Testis (tissue), 2 donors: ENCODE data around the gene BLVRA.

Experiments used
- POLR2A ChIP-seq: fragments of 450-650 bp; IDR thresholded peaks from one replicate; pipeline ENCODE4 v1.6.1; 2017; ENCODE audit warnings: antibody characterized with exemption, mild to moderate bottlenecking, moderate library complexity
- TF ChIP-seq, protein P1 (sequence below), 3 experiments: fragments of 450-650 bp in 2 of 3; fragments of 200-600 bp in 1 of 3; sonication (generic) in 1 of 3; IDR thresholded peaks; one replicate each; pipeline ENCODE4 v1.5.1; 2016 to 2019; ENCODE audit warnings: antibody characterized with exemption in 3 of 3, mild to moderate bottlenecking in 2 of 3, moderate library complexity in 1 of 3

DNA sequence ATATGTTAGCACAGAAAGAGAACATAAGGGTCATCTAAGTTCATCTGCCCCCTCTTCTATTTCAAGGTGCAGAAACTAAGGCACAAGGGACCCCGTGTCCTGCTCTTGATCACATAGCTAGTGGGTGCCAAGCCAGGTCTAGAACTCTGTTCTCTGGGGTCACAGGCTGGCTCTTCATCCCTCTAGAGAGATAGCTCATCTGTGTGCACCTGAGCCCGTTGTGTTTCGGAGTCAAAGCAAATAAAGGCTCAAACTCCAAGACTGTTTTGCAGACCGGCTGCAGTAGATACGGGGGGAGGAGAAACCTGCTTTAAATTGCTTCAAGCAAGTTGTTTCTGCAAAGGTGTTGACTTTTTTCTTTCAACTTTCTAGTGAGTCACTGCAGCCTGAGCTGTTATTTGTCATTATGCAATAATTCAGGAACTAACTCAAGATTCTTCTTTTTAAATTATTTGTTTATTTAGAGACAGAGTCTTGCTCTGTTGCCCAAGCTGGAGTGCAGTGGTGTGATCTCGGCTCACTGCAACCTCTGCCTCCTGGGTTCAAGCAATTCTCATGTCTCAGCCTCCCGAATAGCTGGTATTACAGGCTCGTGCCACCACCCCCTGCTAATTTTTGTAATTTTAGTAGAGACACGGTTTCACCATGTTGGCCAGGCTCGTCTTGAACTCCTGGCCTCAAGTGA, 6.5 kb downstream of the BLVRA start:
- TF ChIP-seq, protein P1, sequence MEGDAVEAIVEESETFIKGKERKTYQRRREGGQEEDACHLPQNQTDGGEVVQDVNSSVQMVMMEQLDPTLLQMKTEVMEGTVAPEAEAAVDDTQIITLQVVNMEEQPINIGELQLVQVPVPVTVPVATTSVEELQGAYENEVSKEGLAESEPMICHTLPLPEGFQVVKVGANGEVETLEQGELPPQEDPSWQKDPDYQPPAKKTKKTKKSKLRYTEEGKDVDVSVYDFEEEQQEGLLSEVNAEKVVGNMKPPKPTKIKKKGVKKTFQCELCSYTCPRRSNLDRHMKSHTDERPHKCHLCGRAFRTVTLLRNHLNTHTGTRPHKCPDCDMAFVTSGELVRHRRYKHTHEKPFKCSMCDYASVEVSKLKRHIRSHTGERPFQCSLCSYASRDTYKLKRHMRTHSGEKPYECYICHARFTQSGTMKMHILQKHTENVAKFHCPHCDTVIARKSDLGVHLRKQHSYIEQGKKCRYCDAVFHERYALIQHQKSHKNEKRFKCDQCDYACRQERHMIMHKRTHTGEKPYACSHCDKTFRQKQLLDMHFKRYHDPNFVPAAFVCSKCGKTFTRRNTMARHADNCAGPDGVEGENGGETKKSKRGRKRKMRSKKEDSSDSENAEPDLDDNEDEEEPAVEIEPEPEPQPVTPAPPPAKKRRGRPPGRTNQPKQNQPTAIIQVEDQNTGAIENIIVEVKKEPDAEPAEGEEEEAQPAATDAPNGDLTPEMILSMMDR (IDR thresholded peaks at IDR 0.05), result no peak
- no peak for TF ChIP-seq POLR2A
